Esophagus muscularis mucosa (tissue), 4 donors: ENCODE data around the gene KCNMB1. TPM values are rescaled to one million over a fixed set of nuclear protein-coding genes. Genes with fewer than 3 reads are reported as not detected.

Experiments used
- DNase-seq: peaks from one replicate; pipeline ENCODE4 v3.0.0-alpha.2; 2017; ENCODE audit errors: extremely low spot score
- H3K27ac ChIP-seq, 4 donors: fragments of 200-600 bp; sonication (generic); replicated peaks in 1 of 4; 1 replicate in 3 of 4; 2 replicates in 1 of 4; pipeline ENCODE4 v1.5.1; 2016 to 2019; ENCODE audit warnings: mild to moderate bottlenecking in 1 of 4
- H3K27me3 ChIP-seq, 4 donors: fragments of 200-600 bp; sonication (generic); one replicate each; pipeline versions ENCODE4 v1.5.1 to v1.6.0; 2016 to 2019
- H3K36me3 ChIP-seq, 4 donors: fragments of 200-600 bp; sonication (generic); one replicate each; pipeline ENCODE4 v1.5.1; 2016 to 2019
- H3K4me1 ChIP-seq, 4 donors: fragments of 200-600 bp; sonication (generic); one replicate each; pipeline ENCODE4 v1.5.1; 2016 to 2019
- H3K4me3 ChIP-seq, 4 donors: fragments of 200-600 bp; sonication (generic); 1 replicate in 2 of 4; 2 replicates in 2 of 4; pipeline ENCODE4 v1.5.1; 2016 to 2019; ENCODE audit warnings: mild to moderate bottlenecking in 4 of 4, moderate library complexity in 1 of 4
- H3K9me3 ChIP-seq, 4 donors: fragments of 200-600 bp; sonication (generic); 1 replicate in 3 of 4; 2 replicates in 1 of 4; pipeline ENCODE4 v1.5.1; 2016 to 2019
- CTCF ChIP-seq, 3 experiments: fragments of 200-600 bp in 2 of 3; fragments of 450-650 bp in 1 of 3; sonication (generic) in 2 of 3; IDR thresholded peaks; one replicate each; pipeline ENCODE4 v1.5.1; 2017 to 2019; ENCODE audit warnings: antibody characterized with exemption in 3 of 3, mild to moderate bottlenecking in 2 of 3, moderate library complexity in 1 of 3
- EP300 ChIP-seq: sonication (generic); formaldehyde crosslinking; IDR thresholded peaks from one replicate; pipeline ENCODE4 v1.6.1; 2017; ENCODE audit warnings: antibody characterized with exemption
- POLR2A ChIP-seq: fragments of 450-650 bp; IDR thresholded peaks from one replicate; pipeline ENCODE4 v1.6.1; 2017; ENCODE audit warnings: antibody characterized with exemption, moderate library complexity, mild to moderate bottlenecking, low read depth
- POLR2AphosphoS5 ChIP-seq, 2 donors: sonication (generic); formaldehyde crosslinking; IDR thresholded peaks; one replicate each; pipeline ENCODE4 v1.6.1; 2017; ENCODE audit warnings: antibody characterized with exemption in 2 of 2
- WGBS: methylation state at CpG from one replicate; pipeline ENCODE4 v1.1.5; 2018; 5-methylcytosine and 5-hydroxymethylcytosine counted together
- intact Hi-C: fragments of 100-400 bp; cut with DNase I; formaldehyde crosslinking; loops from one replicate; pipeline ENCODE4 v1.15.1; 2023
- total RNA-seq, 4 donors: library from RNA; depleted of rRNA; stranded (reverse); fragments of >200 nt; gene quantifications; one replicate each; pipeline versions ENCODE4 v1.1.0 to v1.2.1, GENCODE V29; 2016

KCNMB1 gene
- total RNA-seq, 4 donors from 2014 or later: 45.6 to 83.0 (median 78.8) TPM

- Histone ChIP-seq H3K27me3 (no peaks in the 10 kb centered on the region), H3K4me1 (peaks cover 6 to 21% (median 16%) of the 10 kb centered on the region in 4 donors), H3K27ac (no peak overlapping the region), H3K9me3 (no peaks in the 10 kb centered on the region), H3K36me3 (no peaks in the 10 kb centered on the region), H3K4me3 (no peak overlapping the region)
- TF ChIP-seq POLR2AphosphoS5 (IDR thresholded peaks at IDR 0.05) (no peak), CTCF (IDR thresholded peaks at IDR 0.05) (no peak), POLR2A (no peak), EP300 (no peak)
- intact Hi-C loops: no loop called here
- WGBS: 57% methylated on average over 3 of the region's 3 CpGs
- DNase-seq: no peak
Observed at GRCh38 chr5:170329524-170329923, 59.6 kb downstream of the KCNMB1 start.

- Histone ChIP-seq H3K27ac (no peak overlapping the region), H3K27me3 (no peaks in the 10 kb centered on the region), H3K36me3 (no peaks in the 10 kb centered on the region), H3K9me3 (no peaks in the 10 kb centered on the region), H3K4me1 (peaks cover 6 to 21% (median 16%) of the 10 kb centered on the region in 4 donors), H3K4me3 (no peak overlapping the region)
- intact Hi-C loops: no loop called here
- 97% methylated on average over 2 of the region's 2 CpGs for WGBS
- TF ChIP-seq CTCF (IDR thresholded peaks at IDR 0.05): no peak
- TF ChIP-seq EP300: no peak
- no peak for TF ChIP-seq POLR2AphosphoS5 (IDR thresholded peaks at IDR 0.05)
- TF ChIP-seq POLR2A: no peak
- no peak for DNase-seq
Observed at GRCh38 chr5:170327829-170328228, 61.3 kb downstream of the KCNMB1 start.

GRCh38 chr5:170327168-170327567, 62.0 kb downstream of the KCNMB1 start:
- no peak for TF ChIP-seq CTCF (IDR thresholded peaks at IDR 0.05)
- no peak for TF ChIP-seq POLR2AphosphoS5 (IDR thresholded peaks at IDR 0.05)
- TF ChIP-seq EP300: no peak
- no peak for TF ChIP-seq POLR2A
- H3K36me3 ChIP-seq: no peaks in the 10 kb centered on the region
- no peaks in the 10 kb centered on the region for H3K9me3 ChIP-seq
- no peak for DNase-seq
- intact Hi-C loops: no loop called here
- peaks cover 6 to 16% (median 13%) of the 10 kb centered on the region in 4 donors for H3K4me1 ChIP-seq
- 66% methylated on average over 4 of the region's 4 CpGs for WGBS
- H3K4me3 ChIP-seq: no peak overlapping the region
- H3K27me3 ChIP-seq: no peaks in the 10 kb centered on the region
- H3K27ac ChIP-seq: no peak overlapping the region

Other genes with a start within 250 kb of the KCNMB1 start
- gene C5orf58, start 156.4 kb downstream of the KCNMB1 start, total RNA-seq: 1 to 10 TPM in 1 of 4 donors, not detected in 3; 6.5 TPM
- gene LCP2, start 91.6 kb downstream of the KCNMB1 start, total RNA-seq: 10 to 100 TPM in 2 of 4 donors, 1 to 10 TPM in 2; 6.8 to 20.4 (median 9.0) TPM
- gene KCNIP1, start 114.7 kb upstream of the KCNMB1 start, total RNA-seq: 1 to 10 TPM in 1 of 4 donors, under 1 TPM in 1, not detected in 2; 0.97 to 1.7 TPM